ENCODE data around the gene FH.
A peak's percentile ranks its signal among the peaks of the same experiment; 100 is the strongest.

FH gene

DNA sequence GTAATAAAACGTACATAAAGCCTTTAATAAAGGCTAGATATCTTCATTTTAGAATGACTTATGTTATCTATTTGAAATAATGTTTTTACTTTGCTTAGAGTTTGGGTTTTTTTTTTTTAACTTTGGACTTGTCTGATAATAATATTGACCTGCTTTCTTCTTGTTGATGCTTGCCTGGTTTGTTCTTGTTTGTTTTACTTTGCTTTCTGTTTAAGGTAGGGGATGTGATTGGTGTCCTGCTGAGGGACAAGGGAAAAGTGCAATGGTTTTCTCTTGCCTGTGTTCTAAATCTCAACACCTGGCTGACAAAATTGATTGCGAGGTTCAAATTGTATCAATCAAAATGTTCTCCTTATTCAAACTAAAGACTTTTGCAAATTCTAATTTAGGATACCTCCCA lies 2.2 kb upstream of the FH start:
- no peak for DNase-seq (ENCODE audit: low spot score)

DNA sequence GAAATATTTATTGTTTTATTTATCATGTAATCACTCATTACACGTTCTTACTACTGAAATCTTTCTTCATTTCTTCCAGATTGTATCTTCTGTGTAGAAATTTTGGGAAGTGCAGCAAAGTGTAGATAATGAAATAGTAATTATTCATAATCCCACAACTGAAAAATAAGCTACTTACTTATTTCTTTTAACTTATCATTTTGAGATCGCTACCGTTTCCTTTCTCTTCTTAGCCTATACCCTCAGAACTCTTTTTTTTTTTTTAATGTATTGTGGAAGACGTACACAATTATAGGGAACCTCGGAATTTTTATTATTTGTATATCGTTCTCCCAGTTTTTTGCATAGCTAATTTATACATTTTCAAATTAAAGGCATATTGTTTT lies 518 bp upstream of the FH start:
- DNase-seq (ENCODE audit: low spot score), result no peak

GRCh38 chr1:241518476-241519307 lies 863 bp downstream of the FH start:
- DNase-seq (ENCODE audit: low spot score), result peak; percentile 6

GRCh38 chr1:241513378-241513777 lies 6.2 kb downstream of the FH start:
- no peak for DNase-seq (ENCODE audit: low spot score)

GRCh38 chr1:241507189-241507863 lies 12.2 kb downstream of the FH start:
- DNase-seq (ENCODE audit: low spot score), result no peak

GRCh38 chr1:241503444-241503843 lies 16.1 kb downstream of the FH start:
- DNase-seq (ENCODE audit: low spot score), result no peak

GRCh38 chr1:241499910-241500309 lies 19.6 kb downstream of the FH start:
- no peak for DNase-seq (ENCODE audit: low spot score)

- DNase-seq (ENCODE audit: low spot score), result no peak
Observed at GRCh38 chr1:241495741-241496140, 23.8 kb downstream of the FH start.

- no peak for DNase-seq (ENCODE audit: low spot score)
Observed at GRCh38 chr1:241488739-241489138, 30.8 kb downstream of the FH start.

DNA sequence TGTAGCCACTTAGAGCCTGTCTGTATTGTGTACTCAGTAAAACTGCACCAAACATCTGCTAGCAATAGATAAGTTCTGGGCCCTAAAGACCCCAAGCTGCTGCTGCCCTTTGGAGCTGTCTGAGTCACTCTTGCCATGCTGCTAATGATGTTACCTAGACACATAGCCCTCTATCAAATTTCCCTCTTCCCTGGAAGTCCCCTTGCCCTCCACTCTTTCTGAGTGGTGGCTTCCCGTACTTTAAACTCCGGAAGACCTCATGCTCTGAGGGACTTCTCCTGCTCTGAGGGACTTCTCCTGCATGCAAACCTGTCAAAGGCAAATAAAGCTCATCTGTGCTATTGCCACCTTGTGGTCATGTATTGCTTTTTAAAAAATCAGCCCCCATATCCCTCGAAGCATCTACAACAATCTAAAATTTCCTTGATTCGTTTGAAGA lies 34.0 kb downstream of the FH start:
- peak; percentile 10 for DNase-seq (ENCODE audit: low spot score)

GRCh38 chr1:241485145-241485544 lies 34.4 kb downstream of the FH start:
- DNase-seq (ENCODE audit: low spot score), result no peak

DNA sequence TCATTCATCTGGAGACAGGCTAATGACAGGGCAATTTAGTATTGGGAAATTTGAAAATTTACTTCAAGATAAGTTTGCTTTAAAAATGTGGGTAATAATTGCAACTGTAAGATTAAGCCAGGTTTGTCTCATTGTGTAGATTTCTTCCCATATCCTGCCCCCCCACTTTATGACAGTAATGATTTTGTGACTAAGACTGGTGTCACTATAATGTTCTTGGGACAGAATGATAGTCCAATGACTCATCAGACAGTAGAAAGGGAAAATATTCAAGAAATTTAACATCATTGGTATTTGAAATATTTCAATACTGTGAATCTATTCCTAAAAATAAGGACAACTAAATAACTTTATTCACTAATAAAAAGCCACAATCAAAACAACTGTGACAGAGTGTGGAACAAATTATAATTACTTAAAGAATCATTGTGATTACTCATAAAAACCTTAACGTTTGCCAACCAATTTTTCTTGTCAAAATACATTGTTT lies 36.7 kb downstream of the FH start:
- DNase-seq (ENCODE audit: low spot score), result no peak

- no peak for DNase-seq (ENCODE audit: low spot score)
Observed at GRCh38 chr1:241479294-241479693, 40.3 kb downstream of the FH start.

- DNase-seq (ENCODE audit: low spot score), result no peak
Observed at GRCh38 chr1:241475671-241476070, 43.9 kb downstream of the FH start.

GRCh38 chr1:241473026-241473425 lies 46.5 kb downstream of the FH start:
- no peak for DNase-seq (ENCODE audit: low spot score)

GRCh38 chr1:241470908-241471590 lies 48.5 kb downstream of the FH start:
- DNase-seq (ENCODE audit: low spot score), result no peak

DNA sequence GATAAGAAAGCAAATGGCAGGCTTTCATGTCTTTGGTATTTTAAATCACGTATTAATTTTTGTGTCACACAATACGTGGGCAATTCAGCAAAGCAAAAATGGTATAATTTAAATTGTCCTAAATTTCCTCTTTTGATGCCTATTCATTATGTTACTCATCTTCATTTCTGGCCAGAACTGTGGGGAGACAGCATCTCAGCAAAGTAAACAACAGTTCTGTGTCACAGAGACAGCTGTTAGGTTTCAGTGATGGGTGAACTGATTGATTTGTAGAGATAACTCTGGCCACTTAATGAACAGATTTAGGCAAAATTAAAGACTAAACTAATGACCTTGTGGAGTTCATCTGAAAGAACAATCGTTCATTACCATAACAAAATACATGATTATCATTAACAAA lies 49.2 kb downstream of the FH start:
- DNase-seq (ENCODE audit: low spot score), result no peak

- DNase-seq (ENCODE audit: low spot score), result no peak
Observed at GRCh38 chr1:241465673-241466072, 53.9 kb downstream of the FH start.

DNA sequence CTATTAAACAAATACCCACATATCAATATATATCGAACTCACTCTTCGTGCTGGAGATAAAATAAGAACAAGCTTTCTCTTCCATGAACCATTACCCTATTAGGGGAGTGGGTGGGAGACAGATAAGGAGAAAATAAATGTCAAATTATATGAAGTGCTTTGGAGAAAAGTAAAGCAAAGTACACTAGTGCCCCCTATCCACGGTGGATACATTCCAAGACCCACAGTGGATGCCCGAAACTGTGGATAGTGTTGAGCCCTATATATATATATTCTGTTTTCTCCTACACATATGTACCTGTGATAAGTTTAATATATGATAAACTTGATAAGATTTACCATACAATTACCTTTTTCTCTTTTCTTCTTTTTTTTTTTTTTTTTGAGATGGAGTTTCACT lies 54.6 kb downstream of the FH start:
- DNase-seq (ENCODE audit: low spot score), result no peak

GRCh38 chr1:241462391-241462790 lies 57.2 kb downstream of the FH start:
- no peak for DNase-seq (ENCODE audit: low spot score)

DNA sequence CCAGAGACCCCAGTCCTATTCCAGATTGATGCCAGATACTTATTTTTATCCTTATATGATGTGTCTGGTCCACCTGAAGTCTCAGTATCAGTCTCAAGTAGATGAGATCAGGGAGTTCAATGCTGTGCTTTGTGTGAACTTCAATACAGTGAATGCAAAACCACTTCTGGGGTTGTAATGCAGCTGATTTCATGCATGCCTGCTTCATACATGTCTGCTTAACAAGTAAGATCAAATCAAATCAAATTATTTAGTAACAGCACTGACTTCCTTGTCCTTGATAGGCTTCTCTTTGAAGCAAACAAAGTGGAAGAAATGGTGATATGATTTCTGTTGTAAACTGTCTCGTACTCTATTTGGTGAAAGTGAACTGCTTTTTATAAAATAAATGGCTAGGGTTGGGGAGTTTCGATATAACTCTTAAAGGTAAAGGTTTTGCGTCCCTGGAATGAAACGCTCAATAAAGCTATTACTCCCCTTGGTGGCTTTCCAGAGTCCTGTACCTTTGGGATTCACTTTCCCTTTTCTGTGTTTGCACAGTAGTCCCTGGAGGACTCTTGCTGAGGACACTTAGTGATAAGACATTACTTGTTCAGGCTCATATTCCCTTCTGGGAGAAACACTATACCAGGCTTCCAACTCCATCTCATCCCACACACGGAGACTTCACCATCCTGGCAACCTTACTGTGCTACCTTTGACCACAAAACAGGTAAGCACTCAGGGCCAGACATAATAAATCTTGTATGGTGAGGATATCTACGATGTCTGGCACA lies 59.3 kb downstream of the FH start:
- no peak for DNase-seq (ENCODE audit: low spot score)

- no peak for DNase-seq (ENCODE audit: low spot score)
Observed at GRCh38 chr1:241459186-241459802, 60.3 kb downstream of the FH start.
